OCI-LY3 (cell line): ENCODE data around the gene MYH15.

ENCODE experiments used
- CTCF ChIP-seq: fragments of 200-600, 300-600 bp; sonication (generic); IDR thresholded peaks from 2 replicates; pipeline ENCODE4 v1.5.1; 2014; ENCODE audit warnings: antibody characterized with exemption, low read length, low read depth
- EZH2phosphoT487 ChIP-seq: fragments of 200-600 bp; shearing (Covaris generic); IDR thresholded peaks from 2 replicates; pipeline ENCODE4 v1.6.1; 2018; ENCODE audit warnings: antibody characterized with exemption, mixed run types, low read depth

- TF ChIP-seq CTCF (no peak), EZH2phosphoT487 (no peak)
Measured at GRCh38 chr3:108432431-108432830, 78.0 kb downstream of the MYH15 start.
